LNCAP (cell line): ENCODE measurements around the gene PCDHGA8.

Experiments
- TF ChIP-seq, protein P1 (sequence below): fragments of 450-650 bp; IDR thresholded peaks from 2 replicates; pipeline ENCODE4 v1.5.1; 2017; ENCODE audit warnings: mild to moderate bottlenecking

The PCDHGA8 gene

DNA sequence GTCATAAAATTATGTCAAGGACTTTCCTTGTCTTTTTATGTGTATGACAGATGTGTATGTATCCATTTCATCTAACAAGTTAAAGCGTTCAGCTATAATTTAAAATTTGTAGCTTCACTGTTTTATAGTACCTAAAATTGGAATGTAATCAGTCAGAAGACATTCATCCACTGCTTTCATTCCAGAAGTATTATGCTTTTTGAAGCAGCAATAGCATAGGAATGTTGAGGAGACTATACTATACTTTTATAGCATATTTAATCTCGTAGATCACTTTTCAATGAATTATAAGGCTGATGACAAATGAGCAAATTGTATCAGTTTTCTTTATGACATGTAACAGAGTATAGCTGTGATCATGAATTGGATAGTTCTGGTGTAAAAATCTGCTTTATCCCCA, 44.8 kb downstream of the PCDHGA8 start:
- TF ChIP-seq, protein P1, sequence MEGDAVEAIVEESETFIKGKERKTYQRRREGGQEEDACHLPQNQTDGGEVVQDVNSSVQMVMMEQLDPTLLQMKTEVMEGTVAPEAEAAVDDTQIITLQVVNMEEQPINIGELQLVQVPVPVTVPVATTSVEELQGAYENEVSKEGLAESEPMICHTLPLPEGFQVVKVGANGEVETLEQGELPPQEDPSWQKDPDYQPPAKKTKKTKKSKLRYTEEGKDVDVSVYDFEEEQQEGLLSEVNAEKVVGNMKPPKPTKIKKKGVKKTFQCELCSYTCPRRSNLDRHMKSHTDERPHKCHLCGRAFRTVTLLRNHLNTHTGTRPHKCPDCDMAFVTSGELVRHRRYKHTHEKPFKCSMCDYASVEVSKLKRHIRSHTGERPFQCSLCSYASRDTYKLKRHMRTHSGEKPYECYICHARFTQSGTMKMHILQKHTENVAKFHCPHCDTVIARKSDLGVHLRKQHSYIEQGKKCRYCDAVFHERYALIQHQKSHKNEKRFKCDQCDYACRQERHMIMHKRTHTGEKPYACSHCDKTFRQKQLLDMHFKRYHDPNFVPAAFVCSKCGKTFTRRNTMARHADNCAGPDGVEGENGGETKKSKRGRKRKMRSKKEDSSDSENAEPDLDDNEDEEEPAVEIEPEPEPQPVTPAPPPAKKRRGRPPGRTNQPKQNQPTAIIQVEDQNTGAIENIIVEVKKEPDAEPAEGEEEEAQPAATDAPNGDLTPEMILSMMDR = no peak

DNA sequence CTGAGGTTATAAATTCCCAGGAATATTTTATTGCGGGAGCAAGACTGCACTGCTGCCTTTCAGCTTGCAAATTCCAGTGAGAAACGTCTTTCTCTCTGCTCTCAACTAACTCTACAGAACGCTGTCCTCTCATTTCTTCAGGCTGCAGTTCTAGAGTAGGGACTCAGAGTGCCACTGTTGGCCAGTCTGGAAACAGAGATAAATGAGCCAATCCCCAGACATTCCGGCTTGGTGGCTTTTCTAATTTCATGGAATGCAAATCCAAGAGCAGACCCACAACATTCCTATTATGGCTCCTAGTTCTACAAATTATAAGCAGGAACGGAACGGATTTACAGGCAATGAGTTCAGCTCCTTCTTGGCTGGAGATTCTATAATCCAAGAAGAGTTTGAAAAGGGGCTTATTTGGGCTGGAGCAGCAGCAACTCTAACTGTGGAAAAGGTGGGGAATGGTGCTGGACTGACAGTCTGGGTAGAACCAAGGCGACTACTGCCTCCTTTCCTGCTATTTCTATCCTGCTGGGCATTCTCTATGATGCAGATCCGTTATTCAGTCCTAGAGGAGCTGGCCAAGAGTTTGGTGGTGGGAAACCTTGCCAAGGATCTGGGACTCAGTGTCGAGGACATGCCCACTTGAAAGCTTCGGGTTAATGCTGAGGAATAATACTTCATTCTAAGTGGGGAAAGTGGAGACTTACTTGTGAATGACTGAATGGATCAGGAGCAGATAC, 47.1 kb downstream of the PCDHGA8 start:
- TF ChIP-seq, protein P1 = no peak

DNA sequence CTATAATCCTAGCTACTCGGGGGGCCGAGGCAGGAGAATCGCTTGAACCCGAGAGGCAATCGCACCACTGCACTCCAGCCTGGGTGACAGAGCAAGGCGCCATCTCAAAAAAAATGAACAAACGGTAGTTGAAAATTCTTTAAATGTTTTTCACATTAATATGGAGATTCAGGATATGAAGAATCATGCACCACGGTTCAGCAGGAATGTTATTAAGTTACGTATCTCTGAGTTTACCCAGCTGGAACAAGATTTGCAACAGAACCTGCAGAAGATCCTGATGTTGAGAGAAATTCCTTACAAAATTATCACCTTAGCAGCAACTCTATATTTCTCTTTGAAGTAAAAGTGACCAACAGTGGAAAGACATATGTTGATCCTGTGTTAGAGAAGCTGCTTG, 47.9 kb downstream of the PCDHGA8 start:
- TF ChIP-seq, protein P1 = no peak

DNA sequence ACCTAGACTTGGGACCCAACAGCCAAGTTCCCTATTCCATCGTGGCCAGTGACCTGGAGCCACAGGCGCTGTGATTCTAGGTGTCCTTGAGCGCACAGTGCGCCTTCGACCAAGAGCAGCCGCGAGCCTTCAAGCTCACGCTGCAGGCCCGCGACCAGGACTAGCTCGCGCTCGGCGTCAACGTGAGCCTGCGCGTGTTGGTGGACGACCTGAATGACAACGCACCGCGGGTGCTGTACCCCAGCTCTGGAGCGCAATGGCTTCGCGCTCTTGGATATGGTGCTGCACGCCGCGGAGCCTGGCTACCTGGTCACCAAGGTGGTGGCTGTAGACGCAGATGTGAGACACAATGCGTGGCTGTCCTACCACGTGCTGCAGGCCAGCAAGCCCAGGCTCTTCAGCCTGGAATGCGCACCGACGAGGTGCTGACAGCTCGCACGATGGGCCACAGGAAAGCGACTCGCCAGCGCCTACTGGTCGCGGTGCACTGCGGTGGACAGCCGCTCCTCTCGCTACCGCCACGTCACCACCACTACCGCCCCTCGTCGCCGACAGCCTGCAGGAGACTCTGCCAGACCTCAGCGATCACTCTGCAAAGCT, 49.2 kb downstream of the PCDHGA8 start:
- TF ChIP-seq, protein P1 = no peak
